Ishikawa (cell line): ENCODE results near the gene CNTN4.

Experiments
- EP300 ChIP-seq: IDR thresholded peaks from 2 replicates; pipeline ENCODE4 v1.6.1; 2012; ENCODE audit warnings: borderline replicate concordance
- MAX ChIP-seq: IDR thresholded peaks from 2 replicates; pipeline ENCODE4 v1.6.1; 2012
- REST ChIP-seq: IDR thresholded peaks from 2 replicates; pipeline ENCODE4 v1.6.1; 2012; ENCODE audit warnings: low read depth, mild to moderate bottlenecking
- TAF1 ChIP-seq: IDR thresholded peaks from 2 replicates; pipeline ENCODE4 v1.6.1; 2012; ENCODE audit warnings: low read depth, mild to moderate bottlenecking
- YY1 ChIP-seq: IDR thresholded peaks from 2 replicates; pipeline ENCODE4 v1.6.1; 2012; ENCODE audit warnings: low read depth

- TF ChIP-seq YY1: no peak
- TF ChIP-seq REST: no peak
- no peak for TF ChIP-seq MAX
- TF ChIP-seq EP300: no peak
- no peak for TF ChIP-seq TAF1
These were observed 32.1 kb downstream of the CNTN4 start for GRCh38 chr3:2130726-2131125.
